Activated CD4-positive, alpha-beta T cell treated with anti-CD3 and anti-CD28 coated beads for 36 hours (primary cell): ENCODE measurements around the gene ZCCHC14. TPM values are rescaled to one million over a fixed set of nuclear protein-coding genes. Genes with fewer than 3 reads are reported as not detected.
"Not testable (repeated sequence)": the region's sequence is repeated elsewhere in the genome, so short reads cannot be mapped to it uniquely, and the experiment has no call there.

Source experiments
- ATAC-seq: fragments of 200-7000 bp; cut with Tn5 transposase; one replicate; pipeline ENCODE4 v1.10.0; 2021; ENCODE audit warnings: mild to moderate bottlenecking, moderate library complexity
- CTCF ChIA-PET: fragments of 350-600 bp; sonication (Branson Sonifier 250); formaldehyde crosslinking; loops from one replicate; lab custom pipeline; 2021; ENCODE audit warnings: antibody characterized with exemption; lab: Charles Lee
- POLR2A ChIA-PET: fragments of 350-600 bp; sonication (Branson Sonifier 250); formaldehyde crosslinking; loops from one replicate; lab custom pipeline; 2021; ENCODE audit warnings: antibody characterized with exemption, inconsistent platforms; lab: Charles Lee
- DNase-seq: peaks from one replicate; pipeline ENCODE4 v3.0.0-alpha.2; 2020
- H3K27ac Mint-ChIP-seq: one replicate; pipeline ENCODE4 v1.8.0; 2021; ENCODE audit warnings: mixed read lengths
- H3K27me3 Mint-ChIP-seq: one replicate; pipeline ENCODE4 v1.8.0; 2021; ENCODE audit warnings: mixed read lengths
- H3K36me3 Mint-ChIP-seq: one replicate; pipeline ENCODE4 v1.8.0; 2021; ENCODE audit warnings: low read depth, mixed read lengths
- H3K4me1 Mint-ChIP-seq: one replicate; pipeline ENCODE4 v1.8.0; 2021; ENCODE audit warnings: mixed read lengths
- H3K4me3 Mint-ChIP-seq: one replicate; pipeline ENCODE4 v1.8.0; 2021; ENCODE audit warnings: mild to moderate bottlenecking, moderate library complexity, mixed read lengths
- H3K9me3 Mint-ChIP-seq: one replicate; pipeline ENCODE4 v1.8.0; 2021; ENCODE audit warnings: low read depth, mixed read lengths
- intact Hi-C, 2 experiments: fragments of 100-400 bp; cut with DNase I in 1 of 2; cut with micrococcal nuclease in 1 of 2; formaldehyde crosslinking; loops; one replicate each; pipeline versions ENCODE4 v1.14.2 to v1.15.1; 2022 to 2024; cut with DNase I, micrococcal nuclease
- total RNA-seq, 2 experiments: library from RNA; stranded (reverse); gene quantifications; one replicate each; pipeline ENCODE4 v1.2.3, GENCODE V29; 2021

The ZCCHC14 gene
- total RNA-seq, 2 experiments from 2014 or later, result 10.1 to 12.9 TPM

DNA sequence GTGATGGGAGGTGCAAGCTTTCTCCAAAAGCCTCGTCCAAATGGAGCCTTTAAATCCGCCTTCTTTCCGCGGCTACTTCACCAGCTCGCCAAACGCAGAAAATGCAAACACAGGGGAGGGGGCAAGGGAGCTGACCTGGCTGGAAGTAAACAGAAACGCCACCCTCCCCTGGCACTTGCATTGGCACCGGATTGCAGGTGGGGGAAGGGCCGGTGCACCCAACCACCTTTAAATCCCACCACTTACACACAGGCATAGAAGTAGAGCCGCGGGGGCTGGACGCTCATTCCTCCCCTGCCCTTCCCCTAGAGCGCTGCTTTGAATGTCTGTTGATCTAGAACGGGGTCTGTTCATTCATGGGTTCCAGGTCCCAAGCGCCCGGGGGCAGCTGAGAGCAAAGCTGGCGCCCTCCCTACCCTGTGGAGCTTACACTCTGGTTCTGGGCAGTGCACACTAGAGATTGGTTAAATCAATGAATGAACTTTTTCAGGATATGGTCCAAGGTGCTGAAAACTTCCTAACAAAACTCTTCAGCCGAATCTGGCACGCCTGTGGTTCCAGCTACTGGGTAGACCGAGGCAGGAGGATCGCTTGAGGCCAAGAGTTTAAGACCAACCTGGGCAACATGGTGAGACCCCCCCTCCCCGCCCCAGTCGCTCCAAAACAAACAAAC lies 920 bp upstream of the ZCCHC14 start:
- intact Hi-C loops, result loop anchor here (1.0 to 10.0 kb wide), 14 partner anchors 29 to 961 kb away; partner anchors contain the start of genes ZFPM1 (in 2 of the 2), BANP (in 1 of the 2), C16orf95 (in 1 of the 2) and FBXO31 (in 1 of the 2)
- Mint-ChIP-seq H3K36me3 (no peaks in the 10 kb centered on the region), H3K9me3 (no peaks in the 10 kb centered on the region), H3K4me1 (peaks cover 45% of the 10 kb centered on the region), H3K4me3 (peak overlapping the region; percentile 74), H3K27me3 (no peaks in the 10 kb centered on the region), H3K27ac (peak overlapping the region; percentile 5)
- ATAC-seq (no peak), DNase-seq (no peak)
- POLR2A ChIA-PET, result no interaction called here
- CTCF ChIA-PET, result no interaction called here

- intact Hi-C loops, result loop anchor here (1.0 to 10.0 kb wide), 8 partner anchors 55 to 963 kb away; partner anchors contain the start of genes C16orf95 (in 2 of the 2), ZFPM1 (in 2 of the 2), KLHDC4 (in 1 of the 2) and SLC7A5 (in 1 of the 2)
- ChIA-PET CTCF (interaction anchor here (0.6 to 1.3 kb wide), 3 partner anchors 28 to 108 kb away, joined by 3 to 5 read pairs (median 3); partner anchors contain the start of gene FBXO31), POLR2A (no interaction called here)
- Mint-ChIP-seq H3K36me3 (no peaks in the 10 kb centered on the region), H3K4me3 (peak overlapping the region; percentile 83), H3K9me3 (no peaks in the 10 kb centered on the region), H3K4me1 (peaks cover 53% of the 10 kb centered on the region), H3K27me3 (no peaks in the 10 kb centered on the region), H3K27ac (no peak overlapping the region)
- ATAC-seq, result no peak
- no peak for DNase-seq
Measured at GRCh38 chr16:87492291-87492630, 563 bp downstream of the ZCCHC14 start.

- intact Hi-C loops, result loop anchor here (1.0 to 10.0 kb wide), 8 partner anchors 55 to 963 kb away; partner anchors contain the start of genes C16orf95 (in 2 of the 2), ZFPM1 (in 2 of the 2), KLHDC4 (in 1 of the 2) and SLC7A5 (in 1 of the 2)
- POLR2A ChIA-PET, result no interaction called here
- Mint-ChIP-seq H3K9me3 (no peaks in the 10 kb centered on the region), H3K4me1 (peaks cover 55% of the 10 kb centered on the region), H3K4me3 (peak overlapping the region; percentile 83), H3K27ac (peak overlapping the region; percentile 69), H3K36me3 (no peaks in the 10 kb centered on the region), H3K27me3 (no peaks in the 10 kb centered on the region)
- ATAC-seq (no peak), DNase-seq (peak; percentile 47)
- CTCF ChIA-PET, result interaction anchor here (0.6 to 1.3 kb wide), 4 partner anchors 27 to 212 kb away, joined by 3 to 5 read pairs (median 3); partner anchors contain the start of gene FBXO31
Measured at GRCh38 chr16:87491522-87492290, 1.1 kb downstream of the ZCCHC14 start.

GRCh38 chr16:87490799-87491521 lies 1.9 kb downstream of the ZCCHC14 start:
- H3K4me3 Mint-ChIP-seq, result peak overlapping the region; percentile 83
- CTCF ChIA-PET, result interaction anchor here (0.6 to 1.3 kb wide), 4 partner anchors 26 to 212 kb away, joined by 3 to 5 read pairs (median 3); no protein-coding TSS in a partner anchor
- DNase-seq (peak; percentile 86), ATAC-seq (peak; percentile 49)
- H3K4me1 Mint-ChIP-seq, result peaks cover 55% of the 10 kb centered on the region
- H3K9me3 Mint-ChIP-seq, H3K27me3 Mint-ChIP-seq, H3K36me3 Mint-ChIP-seq, POLR2A ChIA-PET: not testable (repeated sequence)
- peak overlapping the region; percentile 59 for H3K27ac Mint-ChIP-seq
- intact Hi-C loops, result loop anchor here (5.0 to 10.0 kb wide), 5 partner anchors 104 to 964 kb away; partner anchors contain the start of genes ZFPM1 (in 2 of the 2), C16orf95 (in 1 of the 2) and KLHDC4 (in 1 of the 2)

- peak overlapping the region; percentile 83 for H3K4me3 Mint-ChIP-seq
- no peaks in the 10 kb centered on the region for H3K36me3 Mint-ChIP-seq
- peaks cover 60% of the 10 kb centered on the region for H3K4me1 Mint-ChIP-seq
- ChIA-PET CTCF (interaction anchor here (1.0 to 1.2 kb wide), 2 partner anchors 38 to 54 kb away, joined by 3 read pairs; no protein-coding TSS in a partner anchor), POLR2A (no interaction called here)
- DNase-seq (peak; percentile 21), ATAC-seq (no peak)
- no peaks in the 10 kb centered on the region for H3K27me3 Mint-ChIP-seq
- peak overlapping the region; percentile 59 for H3K27ac Mint-ChIP-seq
- H3K9me3 Mint-ChIP-seq, result no peaks in the 10 kb centered on the region
- intact Hi-C loops, result loop anchor here (5.0 to 10.0 kb wide), 5 partner anchors 103 to 965 kb away; partner anchors contain the start of genes ZFPM1 (in 2 of the 2), C16orf95 (in 1 of the 2) and KLHDC4 (in 1 of the 2)
Measured at GRCh38 chr16:87490096-87490798, 2.6 kb downstream of the ZCCHC14 start.

GRCh38 chr16:87489434-87490045 lies 3.3 kb downstream of the ZCCHC14 start:
- CTCF ChIA-PET, result interaction anchor here (0.6 to 1.4 kb wide), 5 partner anchors 37 to 176 kb away, joined by 3 read pairs; no protein-coding TSS in a partner anchor
- Mint-ChIP-seq H3K36me3 (peaks cover 3% of the 10 kb centered on the region), H3K27me3 (no peaks in the 10 kb centered on the region), H3K4me3 (peak overlapping the region; percentile 83), H3K27ac (peak overlapping the region; percentile 59), H3K9me3 (no peaks in the 10 kb centered on the region), H3K4me1 (peaks cover 67% of the 10 kb centered on the region)
- ATAC-seq, result no peak
- no peak for DNase-seq
- intact Hi-C loops, result loop anchor here (5.0 to 10.0 kb wide), 5 partner anchors 102 to 965 kb away; partner anchors contain the start of genes ZFPM1 (in 2 of the 2), C16orf95 (in 1 of the 2) and KLHDC4 (in 1 of the 2)
- POLR2A ChIA-PET, result no interaction called here

DNA sequence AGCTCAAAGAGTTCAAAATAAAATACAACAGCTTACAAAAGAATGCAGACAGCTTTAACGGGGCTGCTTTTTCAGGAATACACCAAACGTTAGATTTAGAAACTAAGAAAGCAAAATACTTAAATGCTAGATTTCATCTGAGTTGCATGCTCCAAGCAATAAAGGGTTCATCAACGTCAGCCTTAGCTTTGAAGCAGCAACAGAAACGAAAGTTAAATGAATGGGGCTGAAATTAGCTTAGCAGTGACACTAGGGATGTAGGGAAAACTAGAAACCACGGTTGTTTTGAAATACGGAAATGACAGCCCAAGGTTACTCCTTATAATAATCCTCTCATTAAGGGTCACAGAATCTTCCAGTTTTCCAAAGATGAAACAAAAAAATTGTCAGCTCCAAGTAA lies 3.9 kb downstream of the ZCCHC14 start:
- H3K27me3 Mint-ChIP-seq, H3K36me3 Mint-ChIP-seq, POLR2A ChIA-PET, ATAC-seq, H3K9me3 Mint-ChIP-seq, DNase-seq, intact Hi-C loops: not testable (repeated sequence)
- peaks cover 71% of the 10 kb centered on the region for H3K4me1 Mint-ChIP-seq
- peak overlapping the region; percentile 59 for H3K27ac Mint-ChIP-seq
- H3K4me3 Mint-ChIP-seq, result peak overlapping the region; percentile 83
- CTCF ChIA-PET, result interaction anchor here (0.6 to 1.4 kb wide), 2 partner anchors 95 to 96 kb away, joined by 3 read pairs; no protein-coding TSS in a partner anchor

- H3K4me3 Mint-ChIP-seq, result peak overlapping the region; percentile 18
- H3K4me1 Mint-ChIP-seq, result peaks cover 75% of the 10 kb centered on the region
- DNase-seq, result peak; percentile 43
- no peak for ATAC-seq
- H3K27ac Mint-ChIP-seq, result no peak overlapping the region
- POLR2A ChIA-PET, result no interaction called here
- H3K27me3 Mint-ChIP-seq, result no peaks in the 10 kb centered on the region
- no peaks in the 10 kb centered on the region for H3K9me3 Mint-ChIP-seq
- CTCF ChIA-PET, result no interaction called here
- intact Hi-C loops, result loop anchor here in 1 of 2 experiments (2.0 kb wide), 1 partner anchor 23 kb away; no protein-coding TSS in a partner anchor
- peaks cover 6% of the 10 kb centered on the region for H3K36me3 Mint-ChIP-seq
Measured at GRCh38 chr16:87487361-87487924, 5.4 kb downstream of the ZCCHC14 start.

DNA sequence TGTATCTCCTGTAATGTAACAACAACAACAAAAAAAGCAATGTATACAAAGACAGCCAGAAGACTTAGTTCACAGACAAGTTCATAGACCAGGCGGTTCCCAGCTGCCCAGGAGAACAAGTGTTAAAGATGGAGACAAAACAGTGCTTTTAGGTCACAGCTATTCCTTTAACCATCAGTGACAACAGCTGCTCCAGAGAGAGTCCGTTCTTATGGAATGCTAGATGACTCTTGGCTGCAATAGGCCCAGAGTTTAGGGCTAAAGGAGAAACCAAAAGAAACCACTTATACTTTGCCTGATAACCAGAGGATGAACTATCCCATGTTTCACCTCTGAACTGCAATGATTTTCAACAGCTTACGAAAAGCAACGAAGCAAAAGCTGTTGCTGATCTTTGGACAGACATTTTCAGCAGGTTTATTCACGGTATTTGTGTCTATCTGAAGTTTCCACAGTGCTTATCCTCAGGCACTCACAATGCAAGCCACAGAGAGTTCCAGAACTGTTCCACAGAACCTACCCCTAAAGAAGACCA lies 6.0 kb downstream of the ZCCHC14 start:
- Mint-ChIP-seq H3K9me3 (no peaks in the 10 kb centered on the region), H3K27ac (peak overlapping the region; percentile 75), H3K27me3 (no peaks in the 10 kb centered on the region), H3K4me1 (peaks cover 81% of the 10 kb centered on the region), H3K4me3 (no peak overlapping the region), H3K36me3 (peaks cover 9% of the 10 kb centered on the region)
- POLR2A ChIA-PET, result no interaction called here
- no peak for DNase-seq
- intact Hi-C loops, result loop anchor here in 1 of 2 experiments (2.0 kb wide), 1 partner anchor 22 kb away; no protein-coding TSS in a partner anchor
- ATAC-seq, result no peak
- CTCF ChIA-PET, result no interaction called here
